HEK293 (cell line): ENCODE measurements around the gene NEAT1.
A peak's percentile ranks its signal among the peaks of the same experiment; 100 is the strongest.

Source experiments
- CTCF ChIA-PET: fragments of 350-600 bp; formaldehyde crosslinking; extraction: SDS; loops from one replicate; lab custom pipeline; 2021; ENCODE audit warnings: antibody characterized with exemption; lab: Yijun Ruan, JAX
- POLR2A ChIA-PET: fragments of 300-600 bp; formaldehyde crosslinking; extraction: SDS; loops from one replicate; lab custom pipeline; 2020; ENCODE audit warnings: antibody characterized with exemption, inconsistent platforms; lab: Yijun Ruan, JAX
- H3K27ac ChIP-seq: fragments of 200-500 bp; sonication (Bioruptor generic); 2 replicates; pipeline ENCODE4 v1.5.1; 2014; ENCODE audit warnings: low read depth, low read length, control low read depth, inconsistent platforms; ENCODE audit errors: extremely low read depth
- H3K36me3 ChIP-seq, 2 experiments: fragments of 200-500 bp in 1 of 2; sonication (Bioruptor generic) in 1 of 2; 1 replicate in 1 of 2; 2 replicates in 1 of 2; pipeline ENCODE4 v1.5.1; 2014 to 2017; ENCODE audit warnings: inconsistent platforms in 2 of 2, low read length in 2 of 2; ENCODE audit not compliant: control insufficient read depth in 2 of 2, insufficient read depth in 1 of 2
- H3K4me1 ChIP-seq: fragments of 200-500 bp; sonication (Bioruptor generic); 2 replicates; pipeline ENCODE4 v1.5.1; 2014; ENCODE audit warnings: mild to moderate bottlenecking, low read length, inconsistent platforms; ENCODE audit not compliant: control insufficient read depth, insufficient read depth
- H3K4me3 ChIP-seq: 2 replicates; pipeline ENCODE4 v1.5.1; 2011; ENCODE audit warnings: low read depth, mild to moderate bottlenecking, control low read depth, low read length, moderate library complexity
- H3K9me3 ChIP-seq: fragments of 200-500 bp; sonication (Bioruptor generic); 2 replicates; pipeline ENCODE4 v1.5.1; 2014; ENCODE audit warnings: low read depth, low read length, inconsistent platforms; ENCODE audit not compliant: control insufficient read depth, insufficient read depth
- BCL11B ChIP-seq: fragments of 450-650 bp; formaldehyde crosslinking; IDR thresholded peaks from 2 replicates; pipeline ENCODE4 v1.5.1; 2016; ENCODE audit warnings: low read depth, missing biosample characterization, missing genetic modification characterization
- FEZF1 ChIP-seq: fragments of 450-650 bp; formaldehyde crosslinking; IDR thresholded peaks from 2 replicates; pipeline ENCODE4 v1.5.1; 2016; ENCODE audit warnings: missing biosample characterization, missing genetic modification characterization
- GLIS2 ChIP-seq: fragments of 450-650 bp; formaldehyde crosslinking; IDR thresholded peaks from 2 replicates; pipeline ENCODE4 v1.5.1; 2016; ENCODE audit warnings: missing biosample characterization, missing genetic modification characterization
- HOXA7 ChIP-seq: sonication (generic); formaldehyde crosslinking; IDR thresholded peaks from 2 replicates; pipeline ENCODE4 v1.8.1; 2022; ENCODE audit warnings: missing genetic modification reagents, borderline replicate concordance
- KLF8 ChIP-seq: fragments of 450-650 bp; formaldehyde crosslinking; IDR thresholded peaks from 2 replicates; pipeline ENCODE4 v1.5.1; 2016; ENCODE audit warnings: missing biosample characterization, missing genetic modification characterization
- MZF1 ChIP-seq: fragments of 450-650 bp; formaldehyde crosslinking; IDR thresholded peaks from 2 replicates; pipeline ENCODE4 v1.5.1; 2017; ENCODE audit warnings: missing biosample characterization, missing genetic modification characterization, borderline replicate concordance
- OSR2 ChIP-seq: fragments of 450-650 bp; formaldehyde crosslinking; IDR thresholded peaks from 2 replicates; pipeline ENCODE4 v1.5.1; 2016; ENCODE audit warnings: missing biosample characterization, missing genetic modification characterization
- SP2 ChIP-seq: fragments of 450-650 bp; formaldehyde crosslinking; IDR thresholded peaks from 2 replicates; pipeline ENCODE4 v1.5.1; 2016; ENCODE audit warnings: missing biosample characterization, missing genetic modification characterization
- SP7 ChIP-seq: fragments of 450-650 bp; formaldehyde crosslinking; IDR thresholded peaks from 2 replicates; pipeline ENCODE4 v1.5.1; 2016; ENCODE audit warnings: missing biosample characterization, missing genetic modification characterization
- ZBTB17 ChIP-seq: fragments of 450-650 bp; formaldehyde crosslinking; IDR thresholded peaks from 2 replicates; pipeline ENCODE4 v1.5.1; 2016; ENCODE audit warnings: missing biosample characterization, missing genetic modification characterization
- ZEB2 ChIP-seq: fragments of 450-650 bp; formaldehyde crosslinking; IDR thresholded peaks from 2 replicates; pipeline ENCODE4 v1.5.1; 2016; ENCODE audit warnings: missing biosample characterization, missing genetic modification characterization
- ZFP69B ChIP-seq: fragments of 450-650 bp; formaldehyde crosslinking; IDR thresholded peaks from 2 replicates; pipeline ENCODE4 v1.5.1; 2016; ENCODE audit warnings: missing biosample characterization, missing genetic modification characterization
- ZNF132 ChIP-seq: fragments of 450-650 bp; formaldehyde crosslinking; IDR thresholded peaks from 2 replicates; pipeline ENCODE4 v1.5.1; 2017; ENCODE audit warnings: missing biosample characterization, missing genetic modification characterization, borderline replicate concordance
- ZNF366 ChIP-seq: fragments of 450-650 bp; formaldehyde crosslinking; conservative IDR thresholded peaks from 2 replicates; pipeline ENCODE4 v1.5.1; 2016; ENCODE audit warnings: missing biosample characterization, missing genetic modification characterization
- ZNF629 ChIP-seq: fragments of 450-650 bp; formaldehyde crosslinking; IDR thresholded peaks from 2 replicates; pipeline ENCODE4 v1.5.1; 2017; ENCODE audit warnings: missing biosample characterization, missing genetic modification characterization
- ZNF654 ChIP-seq: fragments of 450-650 bp; formaldehyde crosslinking; IDR thresholded peaks from 2 replicates; pipeline ENCODE4 v1.5.1; 2016; ENCODE audit warnings: low read depth, missing biosample characterization, missing genetic modification characterization
- ZNF701 ChIP-seq: fragments of 450-650 bp; formaldehyde crosslinking; IDR thresholded peaks from 2 replicates; pipeline ENCODE4 v1.5.1; 2016; ENCODE audit warnings: missing biosample characterization, missing genetic modification characterization
- ZNF747 ChIP-seq: fragments of 450-650 bp; formaldehyde crosslinking; IDR thresholded peaks from 2 replicates; pipeline ENCODE4 v1.5.1; 2016; ENCODE audit warnings: missing biosample characterization, missing genetic modification characterization
- ZNF837 ChIP-seq: fragments of 450-650 bp; formaldehyde crosslinking; IDR thresholded peaks from 2 replicates; pipeline ENCODE4 v1.5.1; 2016; ENCODE audit warnings: missing biosample characterization, missing genetic modification characterization
- ZXDB ChIP-seq: fragments of 450-650 bp; formaldehyde crosslinking; IDR thresholded peaks from 2 replicates; pipeline ENCODE4 v1.5.1; 2016; ENCODE audit warnings: missing biosample characterization, missing genetic modification characterization
- TF ChIP-seq, protein P1 (sequence below): fragments of 450-650 bp; formaldehyde crosslinking; IDR thresholded peaks from 2 replicates; pipeline ENCODE4 v1.5.1; 2016; ENCODE audit warnings: missing biosample characterization, missing genetic modification characterization
- TF ChIP-seq, protein P2 (sequence below): fragments of 450-650 bp; formaldehyde crosslinking; IDR thresholded peaks from 2 replicates; pipeline ENCODE4 v1.5.1; 2017; ENCODE audit warnings: missing biosample characterization, missing genetic modification characterization
- TF ChIP-seq, protein P3 (sequence below): fragments of 450-650 bp; formaldehyde crosslinking; IDR thresholded peaks from 2 replicates; pipeline ENCODE4 v1.5.1; 2017; ENCODE audit warnings: missing biosample characterization, missing genetic modification characterization
- TF ChIP-seq, protein P4 (sequence below): fragments of 450-650 bp; formaldehyde crosslinking; IDR thresholded peaks from 2 replicates; pipeline ENCODE4 v1.5.1; 2016; ENCODE audit warnings: missing biosample characterization, missing genetic modification characterization
- TF ChIP-seq, protein P5 (sequence below): fragments of 450-650 bp; formaldehyde crosslinking; IDR thresholded peaks from 2 replicates; pipeline ENCODE4 v1.5.1; 2016; ENCODE audit warnings: missing biosample characterization, missing genetic modification characterization
- TF ChIP-seq, protein P6 (sequence below): fragments of 450-650 bp; formaldehyde crosslinking; IDR thresholded peaks from 2 replicates; pipeline ENCODE4 v1.5.1; 2017; ENCODE audit warnings: missing biosample characterization, missing genetic modification characterization
- TF ChIP-seq, protein P7 (sequence below): fragments of 450-650 bp; formaldehyde crosslinking; IDR thresholded peaks from 2 replicates; pipeline ENCODE4 v1.5.1; 2016; ENCODE audit warnings: missing biosample characterization, missing genetic modification characterization

The NEAT1 gene

DNA sequence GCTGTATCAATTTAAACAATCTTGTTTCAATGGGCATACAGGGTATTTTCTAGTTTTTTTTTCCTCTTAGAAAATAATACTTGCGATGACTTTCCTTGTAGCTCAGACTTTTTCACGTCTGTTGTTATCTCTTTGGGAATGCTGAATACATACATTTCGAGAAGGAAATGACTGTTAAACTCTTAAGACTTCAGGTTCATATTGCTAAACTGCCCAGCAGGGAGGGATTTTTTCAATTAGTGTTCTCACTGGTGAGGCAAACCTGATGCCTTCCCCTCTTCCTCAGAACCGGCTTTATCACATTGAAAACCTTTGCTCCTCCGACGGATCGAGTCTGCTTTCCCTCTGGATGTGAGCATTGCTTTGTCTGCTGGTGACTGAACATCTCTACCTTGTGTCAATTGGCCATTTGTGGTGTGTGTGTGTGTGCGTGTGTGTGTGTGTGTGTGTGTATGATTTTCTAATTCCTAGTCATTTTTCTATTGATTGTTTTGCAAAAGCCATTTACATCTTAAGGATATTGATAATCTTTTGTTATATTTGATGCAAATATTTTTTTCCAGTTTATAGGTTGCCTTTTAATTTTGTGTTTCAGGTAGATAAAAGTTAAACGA, 6.6 kb downstream of the NEAT1 start:
- ChIA-PET CTCF (interaction anchor here (0.5 to 1.3 kb wide), 3 partner anchors 13 to 81 kb away, joined by 3 to 6 read pairs (median 3); no protein-coding TSS in a partner anchor), POLR2A (interaction anchor here (1.0 to 16.9 kb wide), 7 partner anchors 9 to 70 kb away, joined by 3 to 1129 read pairs (median 6); partner anchors contain the start of genes FRMD8 and MALAT1)
- peak overlapping the region; percentile 68 for H3K4me3 ChIP-seq
- peak overlapping the region; percentile 55; the same call in 1 of the 2 replicates for H3K27ac ChIP-seq
- no peaks in the 10 kb centered on the region for H3K9me3 ChIP-seq
- peaks cover 0 to 51% of the 10 kb centered on the region in 2 experiments; a peak in 1 of 3 replicates for H3K36me3 ChIP-seq
- H3K4me1 ChIP-seq, result no peaks in the 10 kb centered on the region
- TF ChIP-seq ZNF747, result no peak
- peak; percentile 97 for TF ChIP-seq MZF1 (tag by site-specific recombination)
- TF ChIP-seq ZBTB17 (tag by site-specific recombination), result peak; percentile 50; the same call in 1 of the 2 replicates
- TF ChIP-seq, protein P1, sequence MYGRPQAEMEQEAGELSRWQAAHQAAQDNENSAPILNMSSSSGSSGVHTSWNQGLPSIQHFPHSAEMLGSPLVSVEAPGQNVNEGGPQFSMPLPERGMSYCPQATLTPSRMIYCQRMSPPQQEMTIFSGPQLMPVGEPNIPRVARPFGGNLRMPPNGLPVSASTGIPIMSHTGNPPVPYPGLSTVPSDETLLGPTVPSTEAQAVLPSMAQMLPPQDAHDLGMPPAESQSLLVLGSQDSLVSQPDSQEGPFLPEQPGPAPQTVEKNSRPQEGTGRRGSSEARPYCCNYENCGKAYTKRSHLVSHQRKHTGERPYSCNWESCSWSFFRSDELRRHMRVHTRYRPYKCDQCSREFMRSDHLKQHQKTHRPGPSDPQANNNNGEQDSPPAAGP (tag by site-specific recombination), result 0 out of 2 replicates have a peak, but pooled peaks have one; percentile 18
- TF ChIP-seq, protein P2, sequence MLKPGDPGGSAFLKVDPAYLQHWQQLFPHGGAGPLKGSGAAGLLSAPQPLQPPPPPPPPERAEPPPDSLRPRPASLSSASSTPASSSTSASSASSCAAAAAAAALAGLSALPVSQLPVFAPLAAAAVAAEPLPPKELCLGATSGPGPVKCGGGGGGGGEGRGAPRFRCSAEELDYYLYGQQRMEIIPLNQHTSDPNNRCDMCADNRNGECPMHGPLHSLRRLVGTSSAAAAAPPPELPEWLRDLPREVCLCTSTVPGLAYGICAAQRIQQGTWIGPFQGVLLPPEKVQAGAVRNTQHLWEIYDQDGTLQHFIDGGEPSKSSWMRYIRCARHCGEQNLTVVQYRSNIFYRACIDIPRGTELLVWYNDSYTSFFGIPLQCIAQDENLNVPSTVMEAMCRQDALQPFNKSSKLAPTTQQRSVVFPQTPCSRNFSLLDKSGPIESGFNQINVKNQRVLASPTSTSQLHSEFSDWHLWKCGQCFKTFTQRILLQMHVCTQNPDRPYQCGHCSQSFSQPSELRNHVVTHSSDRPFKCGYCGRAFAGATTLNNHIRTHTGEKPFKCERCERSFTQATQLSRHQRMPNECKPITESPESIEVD (tag by site-specific recombination), result peak; percentile 95
- TF ChIP-seq, protein P3, sequence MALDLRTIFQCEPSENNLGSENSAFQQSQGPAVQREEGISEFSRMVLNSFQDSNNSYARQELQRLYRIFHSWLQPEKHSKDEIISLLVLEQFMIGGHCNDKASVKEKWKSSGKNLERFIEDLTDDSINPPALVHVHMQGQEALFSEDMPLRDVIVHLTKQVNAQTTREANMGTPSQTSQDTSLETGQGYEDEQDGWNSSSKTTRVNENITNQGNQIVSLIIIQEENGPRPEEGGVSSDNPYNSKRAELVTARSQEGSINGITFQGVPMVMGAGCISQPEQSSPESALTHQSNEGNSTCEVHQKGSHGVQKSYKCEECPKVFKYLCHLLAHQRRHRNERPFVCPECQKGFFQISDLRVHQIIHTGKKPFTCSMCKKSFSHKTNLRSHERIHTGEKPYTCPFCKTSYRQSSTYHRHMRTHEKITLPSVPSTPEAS, result peak; percentile 91
- 0 out of 2 replicates have a peak, but pooled peaks have one; percentile 48 for TF ChIP-seq FEZF1 (tag by site-specific recombination)
- TF ChIP-seq SP2, result no peak
- peak; percentile 76 for TF ChIP-seq ZNF366 (tag by site-specific recombination)
- 0 out of 2 replicates have a peak, but pooled peaks have one; percentile 74 for TF ChIP-seq ZNF837 (tag by site-specific recombination)
- no peak for TF ChIP-seq OSR2 (tag by site-specific recombination)
- TF ChIP-seq, protein P4, sequence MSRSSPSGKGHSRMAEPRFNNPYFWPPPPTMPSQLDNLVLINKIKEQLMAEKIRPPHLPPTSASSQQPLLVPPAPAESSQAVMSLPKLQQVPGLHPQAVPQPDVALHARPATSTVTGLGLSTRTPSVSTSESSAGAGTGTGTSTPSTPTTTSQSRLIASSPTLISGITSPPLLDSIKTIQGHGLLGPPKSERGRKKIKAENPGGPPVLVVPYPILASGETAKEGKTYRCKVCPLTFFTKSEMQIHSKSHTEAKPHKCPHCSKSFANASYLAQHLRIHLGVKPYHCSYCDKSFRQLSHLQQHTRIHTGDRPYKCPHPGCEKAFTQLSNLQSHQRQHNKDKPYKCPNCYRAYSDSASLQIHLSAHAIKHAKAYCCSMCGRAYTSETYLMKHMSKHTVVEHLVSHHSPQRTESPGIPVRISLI (tag by site-specific recombination), result no peak
- TF ChIP-seq ZXDB (tag by site-specific recombination), result peak; percentile 17; the same call in 1 of the 2 replicates
- TF ChIP-seq ZFP69B (tag by site-specific recombination), result peak; percentile 31; the same call in 1 of the 2 replicates
- TF ChIP-seq, protein P5, sequence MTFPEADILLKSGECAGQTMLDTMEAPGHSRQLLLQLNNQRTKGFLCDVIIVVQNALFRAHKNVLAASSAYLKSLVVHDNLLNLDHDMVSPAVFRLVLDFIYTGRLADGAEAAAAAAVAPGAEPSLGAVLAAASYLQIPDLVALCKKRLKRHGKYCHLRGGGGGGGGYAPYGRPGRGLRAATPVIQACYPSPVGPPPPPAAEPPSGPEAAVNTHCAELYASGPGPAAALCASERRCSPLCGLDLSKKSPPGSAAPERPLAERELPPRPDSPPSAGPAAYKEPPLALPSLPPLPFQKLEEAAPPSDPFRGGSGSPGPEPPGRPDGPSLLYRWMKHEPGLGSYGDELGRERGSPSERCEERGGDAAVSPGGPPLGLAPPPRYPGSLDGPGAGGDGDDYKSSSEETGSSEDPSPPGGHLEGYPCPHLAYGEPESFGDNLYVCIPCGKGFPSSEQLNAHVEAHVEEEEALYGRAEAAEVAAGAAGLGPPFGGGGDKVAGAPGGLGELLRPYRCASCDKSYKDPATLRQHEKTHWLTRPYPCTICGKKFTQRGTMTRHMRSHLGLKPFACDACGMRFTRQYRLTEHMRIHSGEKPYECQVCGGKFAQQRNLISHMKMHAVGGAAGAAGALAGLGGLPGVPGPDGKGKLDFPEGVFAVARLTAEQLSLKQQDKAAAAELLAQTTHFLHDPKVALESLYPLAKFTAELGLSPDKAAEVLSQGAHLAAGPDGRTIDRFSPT (tag by site-specific recombination), result no peak
- 0 out of 2 replicates have a peak, but pooled peaks have one; percentile 42 for TF ChIP-seq ZEB2 (tag by site-specific recombination)
- TF ChIP-seq, protein P6, sequence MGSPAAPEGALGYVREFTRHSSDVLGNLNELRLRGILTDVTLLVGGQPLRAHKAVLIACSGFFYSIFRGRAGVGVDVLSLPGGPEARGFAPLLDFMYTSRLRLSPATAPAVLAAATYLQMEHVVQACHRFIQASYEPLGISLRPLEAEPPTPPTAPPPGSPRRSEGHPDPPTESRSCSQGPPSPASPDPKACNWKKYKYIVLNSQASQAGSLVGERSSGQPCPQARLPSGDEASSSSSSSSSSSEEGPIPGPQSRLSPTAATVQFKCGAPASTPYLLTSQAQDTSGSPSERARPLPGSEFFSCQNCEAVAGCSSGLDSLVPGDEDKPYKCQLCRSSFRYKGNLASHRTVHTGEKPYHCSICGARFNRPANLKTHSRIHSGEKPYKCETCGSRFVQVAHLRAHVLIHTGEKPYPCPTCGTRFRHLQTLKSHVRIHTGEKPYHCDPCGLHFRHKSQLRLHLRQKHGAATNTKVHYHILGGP (tag by site-specific recombination), result no peak
- TF ChIP-seq KLF8 (tag by site-specific recombination), result peak; percentile 23; the same call in 1 of the 2 replicates
- TF ChIP-seq ZNF654 (tag by site-specific recombination), result 0 out of 2 replicates have a peak, but pooled peaks have one; percentile 4
- no peak for TF ChIP-seq HOXA7 (CRISPR knock-in tag)
- TF ChIP-seq, protein P7, sequence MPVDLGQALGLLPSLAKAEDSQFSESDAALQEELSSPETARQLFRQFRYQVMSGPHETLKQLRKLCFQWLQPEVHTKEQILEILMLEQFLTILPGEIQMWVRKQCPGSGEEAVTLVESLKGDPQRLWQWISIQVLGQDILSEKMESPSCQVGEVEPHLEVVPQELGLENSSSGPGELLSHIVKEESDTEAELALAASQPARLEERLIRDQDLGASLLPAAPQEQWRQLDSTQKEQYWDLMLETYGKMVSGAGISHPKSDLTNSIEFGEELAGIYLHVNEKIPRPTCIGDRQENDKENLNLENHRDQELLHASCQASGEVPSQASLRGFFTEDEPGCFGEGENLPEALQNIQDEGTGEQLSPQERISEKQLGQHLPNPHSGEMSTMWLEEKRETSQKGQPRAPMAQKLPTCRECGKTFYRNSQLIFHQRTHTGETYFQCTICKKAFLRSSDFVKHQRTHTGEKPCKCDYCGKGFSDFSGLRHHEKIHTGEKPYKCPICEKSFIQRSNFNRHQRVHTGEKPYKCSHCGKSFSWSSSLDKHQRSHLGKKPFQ (tag by site-specific recombination), result peak; percentile 67; the same call in 1 of the 2 replicates
- no peak for TF ChIP-seq ZNF701 (tag by site-specific recombination)
- TF ChIP-seq SP7, result peak; percentile 44
- TF ChIP-seq BCL11B (tag by site-specific recombination), result no peak
- TF ChIP-seq ZNF629 (tag by site-specific recombination), result peak; percentile 40
- TF ChIP-seq GLIS2 (tag by site-specific recombination), result no peak
- TF ChIP-seq ZNF132 (tag by site-specific recombination), result no peak
